Hair follicular keratinocyte (primary cell): ENCODE measurements around the gene CCL17. TPM values are rescaled to one million over a fixed set of nuclear protein-coding genes. Genes with fewer than 3 reads are reported as not detected.

Experiments used
- total RNA-seq: library from RNA; depleted of rRNA; stranded (reverse); fragments of >200 nt; gene quantifications from 2 replicates; pipeline ENCODE4 v1.2.3, GENCODE V29; 2015

Gene CCL17
- total RNA-seq = not detected in 2 replicates

GRCh38 chr16:57403965-57404817 lies at the start of gene CCL17:
Gene CCL17 (plus strand): TSS chr16:57404767. CDS start chr16:57413933, 9,166 bp downstream.

GRCh38 chr16:57358527-57359095 lies 46.0 kb upstream of the CCL17 start, which contains the start of gene CCL22:
Gene CCL22 (plus strand): TSS chr16:57358783. CDS start chr16:57358817, 34 bp downstream.

GRCh38 chr16:57372372-57373116 lies 32.0 kb upstream of the CCL17 start, which contains the start of gene CX3CL1:
Gene CX3CL1 (plus strand): TSS chr16:57372490. CDS start chr16:57372569, 79 bp downstream.

DNA sequence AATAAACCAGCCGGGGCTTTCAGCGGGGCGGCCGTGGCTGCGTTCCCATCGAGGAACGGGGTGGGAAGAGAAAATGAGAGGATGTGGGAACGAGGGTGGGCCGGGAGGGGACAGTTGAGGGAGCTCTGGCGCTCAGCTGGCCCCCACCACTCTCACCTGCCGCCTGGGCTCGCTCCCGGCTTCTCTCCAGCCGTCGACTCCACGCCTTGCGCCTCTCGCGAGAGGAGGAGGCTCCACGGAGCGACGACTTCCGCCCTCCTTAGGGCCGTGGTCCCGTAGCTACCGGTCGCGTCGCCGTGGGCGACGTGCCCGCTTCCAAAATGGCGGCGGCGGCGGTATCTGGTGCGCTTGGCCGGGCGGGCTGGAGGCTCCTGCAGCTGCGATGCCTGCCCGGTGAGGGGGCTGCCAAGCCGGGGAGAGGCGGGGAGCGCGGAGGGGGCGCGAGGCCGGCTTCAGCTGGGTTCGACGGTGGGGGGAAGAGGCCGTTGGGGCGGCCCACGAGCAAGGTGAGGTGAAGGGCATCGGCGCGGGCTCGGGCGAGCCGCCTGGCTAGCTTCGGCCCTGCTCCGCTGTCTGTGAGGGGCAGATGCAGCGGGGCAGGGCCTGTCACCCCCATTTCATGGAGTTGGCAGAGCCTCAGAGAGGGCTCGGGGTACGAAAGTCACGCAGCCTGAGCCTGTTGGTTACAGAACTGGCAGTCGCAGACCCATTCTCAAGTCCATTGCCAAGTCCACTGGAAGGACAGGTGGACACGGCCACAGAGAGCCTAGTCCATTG lies 42.8 kb downstream of the CCL17 start, which contains the start of the genes CIAPIN1 and COQ9:
TSS of gene CIAPIN1 (minus strand) at position 200 of the 777 bp plus-strand sequence. CDS start 6,457 bp downstream, outside the sequence.
TSS of gene COQ9 (plus strand) at position 294 of the 777 bp plus-strand sequence. CDS start at position 321, 27 bp downstream.

GRCh38 chr16:57462209-57462977 lies 57.8 kb downstream of the CCL17 start, which contains the start of gene POLR2C:
Gene POLR2C (plus strand): TSS chr16:57462679. CDS start chr16:57462725, 46 bp downstream.

Other genes starting within 250 kb of the CCL17 start
- gene PSME3IP1, start 218.7 kb upstream of the CCL17 start, total RNA-seq = 47.6 and 66.3 TPM in 2 replicates
- gene RSPRY1, start 218.4 kb upstream of the CCL17 start, total RNA-seq = 27.6 and 27.8 TPM in 2 replicates
- gene ARL2BP, start 159.5 kb upstream of the CCL17 start, total RNA-seq = 86.9 and 103 TPM in 2 replicates
- gene PLLP, start 120.1 kb upstream of the CCL17 start, total RNA-seq = 9.0 and 12.4 TPM in 2 replicates
- gene CCL22, start 46.0 kb upstream of the CCL17 start, total RNA-seq = not detected in 2 replicates
- 4.2 and 8.4 TPM in 2 replicates for gene CX3CL1, start 32.3 kb upstream of the CCL17 start, total RNA-seq
- 36.0 and 64.3 TPM in 2 replicates for gene CIAPIN1, start 42.6 kb downstream of the CCL17 start, total RNA-seq
- 35.9 and 38.7 TPM in 2 replicates for gene COQ9, start 42.7 kb downstream of the CCL17 start, total RNA-seq
- 116 and 128 TPM in 2 replicates for gene POLR2C, start 57.9 kb downstream of the CCL17 start, total RNA-seq
- gene DOK4, start 81.7 kb downstream of the CCL17 start, total RNA-seq = 17.2 and 26.8 TPM in 2 replicates
- gene CCDC102A, start 131.8 kb downstream of the CCL17 start, total RNA-seq = 6.9 and 14.1 TPM in 2 replicates
- not detected in 2 replicates for gene ADGRG5, start 137.9 kb downstream of the CCL17 start, total RNA-seq
- 57.7 and 83.5 TPM in 2 replicates for gene ADGRG1, start 223.9 kb downstream of the CCL17 start, total RNA-seq